Activated naive CD4-positive, alpha-beta T cell treated with anti-CD3 and anti-CD28 coated beads for 36 hours (primary cell): ENCODE measurements around the gene C3orf52. TPM values are rescaled to one million over a fixed set of nuclear protein-coding genes. Genes with fewer than 3 reads are reported as not detected.

Experiments
- CTCF ChIA-PET: fragments of 350-600 bp; sonication (Branson Sonifier 250); formaldehyde crosslinking; loops from one replicate; lab custom pipeline; 2021; ENCODE audit warnings: antibody characterized with exemption; lab: Charles Lee
- DNase-seq: peaks from one replicate; pipeline ENCODE4 v3.0.0-alpha.2; 2020
- H3K27ac Mint-ChIP-seq: one replicate; pipeline ENCODE4 v1.8.0; 2021; ENCODE audit warnings: mild to moderate bottlenecking, mixed read lengths
- H3K27me3 Mint-ChIP-seq: one replicate; pipeline ENCODE4 v1.8.0; 2021; ENCODE audit warnings: low read depth, mixed read lengths
- H3K36me3 Mint-ChIP-seq: one replicate; pipeline ENCODE4 v1.8.0; 2021; ENCODE audit warnings: low read depth, mixed read lengths
- H3K4me1 Mint-ChIP-seq: one replicate; pipeline ENCODE4 v1.8.0; 2021; ENCODE audit warnings: low read depth, mixed read lengths
- H3K4me3 Mint-ChIP-seq: one replicate; pipeline ENCODE4 v1.8.0; 2021; ENCODE audit warnings: mild to moderate bottlenecking, moderate library complexity, mixed read lengths
- H3K9me3 Mint-ChIP-seq: one replicate; pipeline ENCODE4 v1.8.0; 2021; ENCODE audit warnings: mixed read lengths
- intact Hi-C: fragments of 100-400 bp; cut with micrococcal nuclease; formaldehyde crosslinking; loops from one replicate; pipeline ENCODE4 v1.15.1; 2023
- total RNA-seq, 2 experiments: library from RNA; stranded (reverse); gene quantifications; one replicate each; pipeline ENCODE4 v1.2.3, GENCODE V29; 2021

Gene C3orf52
- total RNA-seq, 2 experiments from 2014 or later: 3.1 to 3.8 TPM

GRCh38 chr3:112111785-112112402 is 25.7 kb downstream of the C3orf52 start:
- intact Hi-C loops: loop anchor here (1.0 to 2.0 kb wide), 9 partner anchors 15 to 419 kb away; partner anchors contain the start of gene GCSAM
- peaks cover 17% of the 10 kb centered on the region for H3K4me1 Mint-ChIP-seq
- peaks cover 3% of the 10 kb centered on the region for H3K27me3 Mint-ChIP-seq
- no peaks in the 10 kb centered on the region for H3K36me3 Mint-ChIP-seq
- no peaks in the 10 kb centered on the region for H3K9me3 Mint-ChIP-seq
- CTCF ChIA-PET: interaction anchor here (0.6 to 4.0 kb wide), 44 partner anchors 8 to 470 kb away, joined by 3 to 46 read pairs (median 4); partner anchors contain the start of genes C3orf52, CD200, GCSAM and SLC9C1
- DNase-seq: peak; percentile 79
- no peak overlapping the region for H3K4me3 Mint-ChIP-seq
- no peak overlapping the region for H3K27ac Mint-ChIP-seq

- intact Hi-C loops: no loop called here
Observed at GRCh38 chr3:112114576-112115160, 28.5 kb downstream of the C3orf52 start.

GRCh38 chr3:112115161-112115739 is 29.1 kb downstream of the C3orf52 start:
- Mint-ChIP-seq H3K4me3 (no peak overlapping the region), H3K9me3 (no peaks in the 10 kb centered on the region), H3K4me1 (peaks cover 37% of the 10 kb centered on the region), H3K36me3 (peaks cover 1% of the 10 kb centered on the region), H3K27ac (no peak overlapping the region), H3K27me3 (no peaks in the 10 kb centered on the region)
- CTCF ChIA-PET: interaction anchor here (1.1 kb wide), 2 partner anchors 10 to 22 kb away, joined by 4 to 5 read pairs; no protein-coding TSS in a partner anchor
- peak; percentile 42 for DNase-seq
- intact Hi-C loops: no loop called here

More at GRCh38 chr3:112114576-112115160, 28.5 kb downstream of the C3orf52 start:
- CTCF ChIA-PET: interaction anchor here (0.6 to 1.2 kb wide), 5 partner anchors 11 to 218 kb away, joined by 3 to 5 read pairs (median 3); partner anchors contain the start of gene CD200
- Mint-ChIP-seq H3K9me3 (no peaks in the 10 kb centered on the region), H3K36me3 (no peaks in the 10 kb centered on the region), H3K27me3 (no peaks in the 10 kb centered on the region), H3K27ac (no peak overlapping the region), H3K4me3 (no peak overlapping the region), H3K4me1 (peaks cover 31% of the 10 kb centered on the region)
- no peak for DNase-seq

GRCh38 chr3:112115806-112116383 is 29.7 kb downstream of the C3orf52 start:
- no peaks in the 10 kb centered on the region for H3K27me3 Mint-ChIP-seq
- peaks cover 41% of the 10 kb centered on the region for H3K4me1 Mint-ChIP-seq
- H3K27ac Mint-ChIP-seq: no peak overlapping the region
- intact Hi-C loops: no loop called here
- no peaks in the 10 kb centered on the region for H3K9me3 Mint-ChIP-seq
- CTCF ChIA-PET: interaction anchor here (1.1 kb wide), 2 partner anchors 10 to 21 kb away, joined by 4 to 5 read pairs; no protein-coding TSS in a partner anchor
- H3K4me3 Mint-ChIP-seq: no peak overlapping the region
- H3K36me3 Mint-ChIP-seq: peaks cover 1% of the 10 kb centered on the region
- DNase-seq: no peak

GRCh38 chr3:112116748-112117186 is 30.6 kb downstream of the C3orf52 start:
- Mint-ChIP-seq H3K36me3 (peaks cover 1% of the 10 kb centered on the region), H3K4me3 (no peak overlapping the region), H3K27ac (no peak overlapping the region), H3K27me3 (no peaks in the 10 kb centered on the region), H3K9me3 (no peaks in the 10 kb centered on the region), H3K4me1 (peaks cover 46% of the 10 kb centered on the region)
- CTCF ChIA-PET: interaction anchor here (0.5 to 1.8 kb wide), 3 partner anchors 13 to 188 kb away, joined by 3 to 5 read pairs (median 3); no protein-coding TSS in a partner anchor
- DNase-seq: no peak
- intact Hi-C loops: no loop called here

GRCh38 chr3:112117415-112117814 is 31.2 kb downstream of the C3orf52 start:
- H3K27me3 Mint-ChIP-seq: no peaks in the 10 kb centered on the region
- no peak overlapping the region for H3K27ac Mint-ChIP-seq
- intact Hi-C loops: no loop called here
- DNase-seq: no peak
- CTCF ChIA-PET: interaction anchor here (0.5 to 1.8 kb wide), 3 partner anchors 12 to 187 kb away, joined by 3 to 5 read pairs (median 3); no protein-coding TSS in a partner anchor
- no peak overlapping the region for H3K4me3 Mint-ChIP-seq
- H3K4me1 Mint-ChIP-seq: peaks cover 46% of the 10 kb centered on the region
- H3K9me3 Mint-ChIP-seq: no peaks in the 10 kb centered on the region
- peaks cover 1% of the 10 kb centered on the region for H3K36me3 Mint-ChIP-seq

- H3K36me3 Mint-ChIP-seq: peaks cover 7% of the 10 kb centered on the region
- intact Hi-C loops: no loop called here
- no peak overlapping the region for H3K4me3 Mint-ChIP-seq
- H3K27me3 Mint-ChIP-seq: no peaks in the 10 kb centered on the region
- peaks cover 46% of the 10 kb centered on the region for H3K4me1 Mint-ChIP-seq
- H3K9me3 Mint-ChIP-seq: no peaks in the 10 kb centered on the region
- CTCF ChIA-PET: interaction anchor here (1.0 to 1.8 kb wide), 2 partner anchors 11 to 20 kb away, joined by 3 to 5 read pairs; no protein-coding TSS in a partner anchor
- no peak for DNase-seq
- H3K27ac Mint-ChIP-seq: no peak overlapping the region
Observed at GRCh38 chr3:112117841-112118571, 31.8 kb downstream of the C3orf52 start.

GRCh38 chr3:112119962-112120836 is 34.0 kb downstream of the C3orf52 start:
- Mint-ChIP-seq H3K27ac (no peak overlapping the region), H3K27me3 (no peaks in the 10 kb centered on the region), H3K36me3 (peaks cover 19% of the 10 kb centered on the region), H3K9me3 (no peaks in the 10 kb centered on the region), H3K4me1 (peaks cover 34% of the 10 kb centered on the region), H3K4me3 (peak overlapping the region; percentile 0)
- intact Hi-C loops: no loop called here
- no peak for DNase-seq
- CTCF ChIA-PET: interaction anchor here (1.2 to 1.5 kb wide), 2 partner anchors 7 to 9 kb away, joined by 3 to 7 read pairs; no protein-coding TSS in a partner anchor

GRCh38 chr3:112121577-112122547 is 35.7 kb downstream of the C3orf52 start:
- CTCF ChIA-PET: interaction anchor here (0.7 to 1.0 kb wide), 2 partner anchors 10 to 171 kb away, joined by 3 read pairs; partner anchors contain the start of gene SLC9C1
- Mint-ChIP-seq H3K27ac (no peak overlapping the region), H3K4me1 (peaks cover 42% of the 10 kb centered on the region), H3K27me3 (no peaks in the 10 kb centered on the region), H3K36me3 (peaks cover 21% of the 10 kb centered on the region), H3K9me3 (no peaks in the 10 kb centered on the region), H3K4me3 (no peak overlapping the region)
- no peak for DNase-seq
- intact Hi-C loops: no loop called here

GRCh38 chr3:112122870-112123269 is 36.7 kb downstream of the C3orf52 start:
- CTCF ChIA-PET: interaction anchor here (3.7 kb wide), 1 partner anchor 12 kb away, joined by 19 read pairs; no protein-coding TSS in a partner anchor
- no peak for DNase-seq
- H3K27me3 Mint-ChIP-seq: no peaks in the 10 kb centered on the region
- no peaks in the 10 kb centered on the region for H3K9me3 Mint-ChIP-seq
- peaks cover 52% of the 10 kb centered on the region for H3K4me1 Mint-ChIP-seq
- no peak overlapping the region for H3K4me3 Mint-ChIP-seq
- H3K27ac Mint-ChIP-seq: no peak overlapping the region
- intact Hi-C loops: no loop called here
- peaks cover 21% of the 10 kb centered on the region for H3K36me3 Mint-ChIP-seq
